GOT3 (cell line): ENCODE data around the gene PDE4D.
"Not testable (repeated sequence)": the region's sequence is repeated elsewhere in the genome, so short reads cannot be mapped to it uniquely, and the experiment has no call there.

Source experiments
- DNase-seq: peaks from one replicate; lab custom pipeline; 2025; ENCODE audit warnings: mixed read lengths; lab: John Stamatoyannopoulos, UW

Gene PDE4D

GRCh38 chr5:59582746-59583145, 310.8 kb downstream of the PDE4D start:
- no peak for DNase-seq

- DNase-seq: no peak
These were observed 313.7 kb downstream of the PDE4D start for GRCh38 chr5:59579824-59580167.

- DNase-seq: no peak
These were observed 314.3 kb downstream of the PDE4D start for GRCh38 chr5:59579101-59579823.

DNA sequence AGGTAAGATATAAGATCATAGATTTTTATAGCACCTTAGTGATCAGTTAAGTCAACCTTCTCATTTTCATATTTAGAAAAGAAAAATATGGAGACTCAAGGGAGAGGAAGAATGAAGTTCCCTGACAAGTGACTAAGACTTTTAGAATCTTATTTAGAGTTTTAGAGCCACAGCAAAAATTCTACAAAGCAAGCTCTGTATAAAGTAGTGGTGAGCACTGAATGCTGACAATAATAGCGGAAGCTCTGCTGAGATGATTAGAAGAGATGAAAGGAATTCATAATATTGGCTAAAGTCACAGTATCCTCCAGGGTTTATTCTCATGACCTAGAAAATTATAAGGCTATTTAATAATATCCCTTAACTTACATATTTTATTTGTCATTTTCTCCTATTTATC, 316.0 kb downstream of the PDE4D start:
- no peak for DNase-seq

DNA sequence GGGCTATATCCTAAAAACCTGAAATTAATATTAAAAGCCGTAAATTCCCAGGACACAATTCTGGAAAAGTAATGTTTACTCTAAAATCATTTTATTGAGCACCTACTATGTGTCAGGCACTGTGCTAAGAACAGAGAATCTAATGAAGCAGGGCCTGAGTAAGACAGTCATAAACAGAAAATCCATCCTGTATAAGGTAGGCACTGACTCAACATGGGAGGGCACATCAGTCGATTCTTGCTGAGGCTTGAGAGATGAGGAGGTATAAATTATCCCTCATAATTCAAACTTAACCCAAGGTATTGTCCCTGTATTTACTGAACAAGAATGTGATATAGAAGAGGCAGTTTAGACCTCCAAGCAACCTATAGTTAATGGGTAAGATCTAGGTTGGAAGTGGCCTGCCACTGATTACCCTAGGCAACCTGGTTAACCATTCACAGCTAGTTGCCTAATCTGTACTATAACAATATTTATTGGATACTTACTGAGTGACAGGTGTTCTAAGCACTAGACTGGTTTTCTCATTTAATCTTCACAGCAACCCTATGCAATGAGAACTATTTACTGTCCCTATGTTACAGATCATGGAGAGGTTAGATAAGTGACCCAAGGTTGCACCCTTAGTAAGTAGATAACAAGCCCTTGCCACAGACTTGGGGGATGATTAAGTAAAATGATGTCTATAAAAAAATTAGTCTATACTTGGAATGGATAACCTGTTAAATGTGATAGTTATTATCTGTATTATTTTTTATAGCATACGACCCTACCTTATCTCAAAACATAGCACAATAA, 317.7 kb downstream of the PDE4D start:
- no peak for DNase-seq

DNA sequence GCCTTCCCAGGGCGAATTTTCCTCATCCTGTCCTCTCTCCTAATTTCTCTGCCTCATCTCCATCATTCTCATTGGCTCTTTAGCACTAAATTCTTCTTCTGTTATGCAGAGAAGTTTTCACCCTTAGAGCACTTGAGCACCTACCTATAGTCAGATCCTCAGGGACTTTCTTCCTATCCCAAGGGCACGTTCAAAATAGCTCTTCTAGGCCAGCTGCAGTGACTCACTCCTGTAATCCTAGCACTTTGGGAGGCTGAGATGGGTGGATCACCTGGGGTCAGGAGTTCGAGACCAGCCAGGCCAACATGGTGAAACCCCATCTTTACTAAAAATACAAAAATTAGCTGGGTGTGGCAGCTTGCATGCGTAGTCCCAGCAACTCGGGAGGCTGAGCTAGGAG, 320.0 kb downstream of the PDE4D start:
- DNase-seq: not testable (repeated sequence)

DNA sequence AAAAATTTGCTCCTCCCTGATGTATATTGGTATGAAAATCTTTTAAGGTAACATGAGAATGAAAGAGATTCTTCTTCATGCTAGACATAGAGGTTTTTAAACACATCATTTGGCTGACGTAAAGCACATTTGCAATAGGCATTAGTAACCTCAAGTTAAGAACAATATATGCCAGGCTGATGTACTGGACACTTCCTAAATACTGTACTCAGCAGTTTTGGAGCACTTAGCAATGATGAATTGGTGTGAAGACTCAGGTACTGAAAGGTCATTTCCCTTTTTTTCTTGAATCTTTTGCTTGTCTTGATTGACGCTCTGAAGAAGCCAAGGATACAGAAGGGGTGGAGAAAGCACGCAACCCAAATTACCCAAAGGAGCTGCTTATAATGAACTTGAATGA, 322.5 kb downstream of the PDE4D start:
- no peak for DNase-seq

- no peak for DNase-seq
These were observed 323.8 kb downstream of the PDE4D start for GRCh38 chr5:59569608-59570334.

DNA sequence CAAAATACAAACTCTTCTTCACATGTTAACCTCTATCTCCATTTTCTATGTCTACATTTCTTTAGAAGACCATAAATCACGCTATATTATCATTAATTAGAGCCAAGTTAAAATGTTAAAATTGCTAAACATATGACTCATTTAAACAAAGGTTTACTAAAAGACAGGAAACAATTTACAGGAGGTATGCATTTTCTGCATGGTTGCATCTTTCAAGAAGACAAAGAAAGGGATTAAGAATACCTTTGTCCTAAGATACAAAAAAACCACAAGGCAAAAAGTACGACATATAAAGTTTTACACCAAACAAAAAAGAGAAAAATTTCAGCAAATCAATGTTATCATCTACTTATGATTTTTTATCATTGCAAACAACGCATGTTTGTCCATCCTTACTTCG, 324.4 kb downstream of the PDE4D start:
- no peak for DNase-seq

DNA sequence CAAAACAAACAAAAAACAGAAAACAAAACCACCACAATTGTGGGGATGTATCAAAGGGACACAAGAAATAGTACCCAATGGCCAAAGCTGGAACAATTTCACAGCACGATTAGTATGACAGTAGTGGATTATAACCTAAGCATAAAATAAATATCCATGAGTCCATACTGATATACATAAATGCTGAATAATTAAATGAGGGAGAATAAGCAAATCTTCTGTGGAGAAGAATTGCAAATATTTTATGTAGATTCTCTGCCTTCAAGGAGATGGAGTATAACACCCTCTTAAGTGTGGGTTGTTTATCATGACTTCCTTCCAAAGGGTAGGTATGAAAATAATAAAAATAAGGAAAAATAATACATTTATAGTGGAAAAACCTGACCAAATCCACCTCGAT, 325.4 kb downstream of the PDE4D start:
- DNase-seq: no peak

- DNase-seq: no peak
These were observed 328.0 kb downstream of the PDE4D start for GRCh38 chr5:59565551-59565950.

- DNase-seq: no peak
These were observed 328.6 kb downstream of the PDE4D start for GRCh38 chr5:59564895-59565294.

GRCh38 chr5:59562756-59563389, 330.7 kb downstream of the PDE4D start:
- DNase-seq: no peak

DNA sequence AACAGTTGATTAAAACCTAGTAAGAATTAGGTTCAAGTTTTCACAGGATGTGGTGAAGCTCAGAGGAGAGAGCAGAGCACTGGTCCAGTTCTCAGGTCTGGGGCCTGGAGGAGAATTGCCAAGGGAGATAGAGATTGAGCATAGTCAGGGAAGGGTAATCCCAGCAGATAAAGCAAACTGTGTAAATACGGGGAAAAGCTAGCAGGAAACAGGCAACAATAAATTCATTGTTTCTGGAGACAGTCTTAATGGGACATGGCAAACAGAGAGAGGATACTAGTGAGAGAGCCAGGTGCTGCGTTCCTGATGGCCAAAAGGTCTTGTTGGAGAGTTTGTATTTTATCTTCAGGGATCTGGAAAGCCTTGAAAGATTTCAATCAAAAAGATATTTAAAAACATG, 333.0 kb downstream of the PDE4D start:
- DNase-seq: no peak

DNA sequence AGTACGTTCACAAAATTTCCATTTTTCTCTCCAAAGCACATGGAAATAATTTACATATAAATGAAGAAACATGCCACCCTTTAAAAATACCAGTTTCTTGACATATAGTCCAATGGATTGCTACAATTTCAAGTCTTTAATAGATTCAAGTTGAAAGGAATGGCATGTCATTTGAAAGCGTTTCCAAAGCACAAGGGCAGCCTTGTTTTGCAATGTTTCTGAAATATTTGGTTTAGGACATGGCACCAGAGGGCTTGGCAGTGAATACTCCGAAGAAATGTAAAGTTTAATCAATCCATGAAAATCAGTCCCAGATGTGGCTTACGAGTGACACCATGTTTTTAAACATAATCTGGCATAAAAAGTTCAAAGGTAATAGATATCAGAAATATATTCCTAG, 333.7 kb downstream of the PDE4D start:
- no peak for DNase-seq

- DNase-seq: no peak
These were observed 334.2 kb downstream of the PDE4D start for GRCh38 chr5:59559323-59559722.

- no peak for DNase-seq
These were observed 335.0 kb downstream of the PDE4D start for GRCh38 chr5:59558501-59558900.

DNA sequence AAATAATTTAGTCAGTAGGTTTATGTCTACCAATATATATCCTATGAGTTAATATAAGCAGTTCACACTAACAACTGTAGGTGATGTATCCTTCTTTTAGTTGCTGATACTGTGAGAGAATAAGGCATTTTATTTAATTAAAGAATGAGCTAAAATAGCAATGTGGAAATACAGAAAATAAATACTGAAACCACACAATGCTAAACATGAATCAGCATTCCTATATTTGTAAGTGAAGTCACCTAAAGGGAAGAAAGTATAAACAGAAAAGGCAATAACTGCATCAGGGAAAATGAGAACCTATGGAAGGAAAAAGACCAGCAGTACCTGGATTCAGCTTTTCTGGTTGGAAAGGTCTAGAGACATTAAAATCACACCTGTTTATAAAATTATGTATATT, 336.0 kb downstream of the PDE4D start:
- DNase-seq: no peak

- DNase-seq: no peak
These were observed 337.9 kb downstream of the PDE4D start for GRCh38 chr5:59555596-59555995.

DNA sequence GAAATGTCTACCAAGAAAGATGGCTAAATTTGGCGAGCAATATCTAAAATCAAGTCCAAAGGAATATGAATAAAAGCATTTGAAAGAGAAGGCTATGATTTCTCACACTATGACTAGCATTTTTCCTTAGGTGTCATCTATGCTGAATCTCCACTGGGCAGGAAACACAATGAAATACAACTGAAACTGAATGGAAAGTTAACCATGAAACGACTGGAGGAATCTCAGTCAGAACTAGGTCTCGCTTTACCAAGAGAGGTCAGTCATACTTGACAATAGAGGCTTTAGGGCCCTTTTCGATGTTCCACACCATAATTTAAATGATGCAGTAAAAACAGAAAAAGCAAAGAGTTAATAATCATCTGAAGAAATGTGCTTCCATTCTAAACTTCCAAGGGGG, 339.0 kb downstream of the PDE4D start:
- DNase-seq: no peak

DNA sequence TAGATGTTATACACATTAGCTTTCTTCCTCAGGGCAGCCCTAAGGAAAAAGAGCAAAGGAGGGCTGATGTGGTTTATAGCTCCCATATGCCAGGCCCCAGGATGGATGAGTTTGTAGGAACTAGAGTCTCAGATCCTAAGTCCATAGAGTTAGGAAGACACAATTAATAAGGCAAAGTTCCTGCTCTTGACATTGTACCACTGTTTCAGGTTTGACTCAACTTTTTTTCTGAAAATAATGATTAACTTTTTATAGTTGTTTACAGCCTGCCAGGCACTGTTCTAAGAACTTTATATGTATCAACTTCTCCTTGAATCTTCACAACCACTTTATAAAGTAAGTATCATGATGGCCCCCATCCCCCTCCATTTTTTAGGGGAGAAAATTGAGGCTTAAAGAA, 339.5 kb downstream of the PDE4D start:
- no peak for DNase-seq

GRCh38 chr5:59548807-59549357, 344.6 kb downstream of the PDE4D start:
- no peak for DNase-seq
